GM12865 (cell line): ENCODE measurements around the gene CNKSR2.

ENCODE experiments used
- DNase-seq: peaks from one replicate; pipeline ENCODE4 v3.0.0; 2010; ENCODE audit warnings: low read depth
- H3K4me3 ChIP-seq: 2 replicates; pipeline ENCODE4 v1.5.1; 2011; ENCODE audit warnings: mild to moderate bottlenecking, low read depth, low read length, control low read depth
- CTCF ChIP-seq: IDR thresholded peaks from 2 replicates; pipeline ENCODE4 v1.5.1; 2011; ENCODE audit warnings: low read length, control low read depth, low read depth, inconsistent platforms; ENCODE audit not compliant: insufficient read depth; ENCODE audit errors: missing control alignments

Gene CNKSR2

GRCh38 chrX:21655901-21656586, 281.8 kb downstream of the CNKSR2 start:
- DNase-seq, result no peak
- no peak for TF ChIP-seq CTCF
- no peak overlapping the region for H3K4me3 ChIP-seq

- TF ChIP-seq CTCF, result no peak
- no peak for DNase-seq
- H3K4me3 ChIP-seq, result no peak overlapping the region
Measured at GRCh38 chrX:21656587-21657317, 282.5 kb downstream of the CNKSR2 start.

GRCh38 chrX:21657318-21658151, 283.3 kb downstream of the CNKSR2 start:
- H3K4me3 ChIP-seq, result no peak overlapping the region
- no peak for DNase-seq
- TF ChIP-seq CTCF, result no peak

- no peak within 1 kb of the TSS for H3K4me3 ChIP-seq
- DNase-seq, result no peak
- no peak for TF ChIP-seq CTCF
Measured at GRCh38 chrX:21658152-21658737, 284.0 kb downstream of the CNKSR2 start, which contains the start of gene KLHL34. Gene KLHL34 (minus strand): TSS chrX:21658330. CDS start chrX:21657788, 542 bp downstream.

GRCh38 chrX:21658746-21659145, 284.5 kb downstream of the CNKSR2 start:
- DNase-seq, result no peak
- TF ChIP-seq CTCF, result no peak
- H3K4me3 ChIP-seq, result no peak overlapping the region

GRCh38 chrX:21659320-21659719, 285.1 kb downstream of the CNKSR2 start:
- no peak for TF ChIP-seq CTCF
- no peak for DNase-seq
- H3K4me3 ChIP-seq, result no peak overlapping the region
